CD4-positive, alpha-beta T cell treated with Interleukin-10 for 1 hour (primary cell): ENCODE measurements around the gene GPC1.

Experiments used
- DNase-seq: peaks from one replicate; pipeline ENCODE4 v3.0.0-alpha.2; 2020

Gene GPC1

GRCh38 chr2:240432430-240432819, 3.0 kb upstream of the GPC1 start:
- DNase-seq, result no peak

GRCh38 chr2:240432820-240433801, 2.4 kb upstream of the GPC1 start:
- no peak for DNase-seq

- DNase-seq, result no peak
Observed at GRCh38 chr2:240433973-240434727, 1.3 kb upstream of the GPC1 start.

GRCh38 chr2:240434728-240435456, 571 bp upstream of the GPC1 start:
- DNase-seq, result peak; percentile 91

- no peak for DNase-seq
Observed at GRCh38 chr2:240435948-240436682, 652 bp downstream of the GPC1 start.

GRCh38 chr2:240436683-240437550, 1.5 kb downstream of the GPC1 start:
- no peak for DNase-seq

- no peak for DNase-seq
Observed at GRCh38 chr2:240437551-240437860, 2.0 kb downstream of the GPC1 start.

- peak; percentile 69 for DNase-seq
Observed at GRCh38 chr2:240437861-240438809, 2.7 kb downstream of the GPC1 start.

- no peak for DNase-seq
Observed at GRCh38 chr2:240438810-240439697, 3.6 kb downstream of the GPC1 start.

GRCh38 chr2:240439698-240440151, 4.3 kb downstream of the GPC1 start:
- no peak for DNase-seq

GRCh38 chr2:240440251-240440650, 4.8 kb downstream of the GPC1 start:
- no peak for DNase-seq

GRCh38 chr2:240440704-240441320, 5.3 kb downstream of the GPC1 start:
- no peak for DNase-seq

GRCh38 chr2:240441326-240441992, 6.0 kb downstream of the GPC1 start:
- DNase-seq, result no peak

GRCh38 chr2:240441993-240442411, 6.5 kb downstream of the GPC1 start:
- no peak for DNase-seq

- no peak for DNase-seq
Observed at GRCh38 chr2:240442891-240443715, 7.6 kb downstream of the GPC1 start.

- no peak for DNase-seq
Observed at GRCh38 chr2:240443891-240444301, 8.4 kb downstream of the GPC1 start.

GRCh38 chr2:240444464-240444863, 9.0 kb downstream of the GPC1 start:
- DNase-seq, result no peak
